HFFc6 (cell line): ENCODE results near the gene NRP1. TPM values are rescaled to one million over a fixed set of nuclear protein-coding genes. Genes with fewer than 3 reads are reported as not detected.

ENCODE experiments used
- DNase-seq: peaks from one replicate; pipeline ENCODE4 v3.0.0-alpha.2; 2018
- H3K27ac Mint-ChIP-seq: 2 replicates; pipeline ENCODE4 v1.8.0; 2020; ENCODE audit warnings: mild to moderate bottlenecking, mixed read lengths
- H3K27me3 Mint-ChIP-seq: 2 replicates; pipeline ENCODE4 v1.8.0; 2021; ENCODE audit warnings: mild to moderate bottlenecking, moderate library complexity, mixed read lengths; ENCODE audit not compliant: insufficient read depth
- H3K36me3 Mint-ChIP-seq: 2 replicates; pipeline ENCODE4 v1.8.0; 2021; ENCODE audit warnings: low read depth, mixed read lengths
- H3K4me1 Mint-ChIP-seq: 2 replicates; pipeline ENCODE4 v1.8.0; 2020; ENCODE audit warnings: low read depth, mixed read lengths
- H3K4me3 Mint-ChIP-seq: 2 replicates; pipeline ENCODE4 v1.8.0; 2020; ENCODE audit warnings: mild to moderate bottlenecking, moderate library complexity, mixed read lengths
- H3K9me3 Mint-ChIP-seq: 2 replicates; pipeline ENCODE4 v1.8.0; 2020; ENCODE audit warnings: mild to moderate bottlenecking, mixed read lengths
- total RNA-seq, 6 experiments: library from RNA; stranded (reverse); fragmentation: NEBNext Ultra II Directional; extraction: Animal tissue kit (Norgen Biotek cat#: 25700); gene quantifications; 2 replicates in 1 of 6; 3 replicates in 5 of 6; pipeline ENCODE4 v1.2.3, GENCODE V29; 2021
- TF ChIP-seq, protein P1 (sequence below): fragments of 200-600 bp; sonication (generic); IDR thresholded peaks from 2 replicates; pipeline ENCODE4 v1.5.0; 2021; ENCODE audit warnings: antibody characterized with exemption, mild to moderate bottlenecking

NRP1 gene
- total RNA-seq, 6 experiments from 2014 or later: 136 to 164 (median 147) TPM

DNA sequence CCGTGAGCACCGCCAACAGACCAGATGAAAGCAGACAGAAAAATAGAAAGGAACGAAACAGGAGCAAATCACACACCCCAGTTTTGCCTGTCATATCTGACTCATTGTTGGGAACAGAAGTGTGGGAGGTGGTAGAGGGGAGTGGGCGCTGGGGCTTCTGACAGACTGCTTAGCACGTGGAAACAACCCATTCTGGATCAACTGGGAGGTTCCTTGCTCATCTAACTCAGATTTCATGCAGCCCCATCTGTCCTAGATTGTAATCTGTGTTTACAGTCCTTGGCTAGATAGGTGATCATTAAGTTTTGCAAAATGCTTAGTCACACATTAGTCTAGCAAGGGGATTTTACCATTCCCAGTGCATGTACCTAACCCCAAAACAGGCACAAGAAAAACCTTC is 154.1 kb downstream of the NRP1 start:
- H3K36me3 Mint-ChIP-seq: peaks cover 72% of the 10 kb centered on the region
- TF ChIP-seq, protein P1, sequence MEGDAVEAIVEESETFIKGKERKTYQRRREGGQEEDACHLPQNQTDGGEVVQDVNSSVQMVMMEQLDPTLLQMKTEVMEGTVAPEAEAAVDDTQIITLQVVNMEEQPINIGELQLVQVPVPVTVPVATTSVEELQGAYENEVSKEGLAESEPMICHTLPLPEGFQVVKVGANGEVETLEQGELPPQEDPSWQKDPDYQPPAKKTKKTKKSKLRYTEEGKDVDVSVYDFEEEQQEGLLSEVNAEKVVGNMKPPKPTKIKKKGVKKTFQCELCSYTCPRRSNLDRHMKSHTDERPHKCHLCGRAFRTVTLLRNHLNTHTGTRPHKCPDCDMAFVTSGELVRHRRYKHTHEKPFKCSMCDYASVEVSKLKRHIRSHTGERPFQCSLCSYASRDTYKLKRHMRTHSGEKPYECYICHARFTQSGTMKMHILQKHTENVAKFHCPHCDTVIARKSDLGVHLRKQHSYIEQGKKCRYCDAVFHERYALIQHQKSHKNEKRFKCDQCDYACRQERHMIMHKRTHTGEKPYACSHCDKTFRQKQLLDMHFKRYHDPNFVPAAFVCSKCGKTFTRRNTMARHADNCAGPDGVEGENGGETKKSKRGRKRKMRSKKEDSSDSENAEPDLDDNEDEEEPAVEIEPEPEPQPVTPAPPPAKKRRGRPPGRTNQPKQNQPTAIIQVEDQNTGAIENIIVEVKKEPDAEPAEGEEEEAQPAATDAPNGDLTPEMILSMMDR: no peak
- H3K4me3 Mint-ChIP-seq: peak overlapping the region; percentile 22; the same call in 1 of the 2 replicates
- H3K9me3 Mint-ChIP-seq: no peaks in the 10 kb centered on the region
- peaks cover 8% of the 10 kb centered on the region for H3K27me3 Mint-ChIP-seq
- peak overlapping the region; percentile 64 for H3K27ac Mint-ChIP-seq
- peaks cover 59% of the 10 kb centered on the region for H3K4me1 Mint-ChIP-seq
- DNase-seq: peak; percentile 28

DNA sequence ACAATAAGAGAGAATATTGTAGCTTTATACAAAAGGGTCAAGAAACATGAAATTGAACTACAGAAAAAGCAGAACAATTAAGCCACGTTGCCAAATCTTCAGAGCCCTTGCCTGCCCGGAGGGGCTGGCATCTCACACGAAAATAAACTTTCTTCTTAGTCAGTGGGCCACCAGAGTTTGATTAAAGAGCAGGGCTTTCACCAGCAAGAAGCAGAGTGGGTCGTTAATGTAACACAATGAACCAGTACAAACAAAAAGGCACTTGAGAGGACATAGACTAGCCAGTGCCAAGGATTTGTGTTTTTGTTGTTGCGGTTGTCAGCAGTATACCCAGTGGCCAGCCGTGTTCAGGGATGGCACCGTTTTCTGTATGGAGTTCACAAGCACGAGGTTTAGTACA is 155.4 kb downstream of the NRP1 start:
- peaks cover 4% of the 10 kb centered on the region for H3K27me3 Mint-ChIP-seq
- peak overlapping the region; percentile 64 for H3K27ac Mint-ChIP-seq
- H3K9me3 Mint-ChIP-seq: no peaks in the 10 kb centered on the region
- peaks cover 62% of the 10 kb centered on the region for H3K4me1 Mint-ChIP-seq
- peak overlapping the region; percentile 55 for H3K4me3 Mint-ChIP-seq
- DNase-seq: peak; percentile 23
- peaks cover 66% of the 10 kb centered on the region for H3K36me3 Mint-ChIP-seq
- TF ChIP-seq, protein P1: no peak

DNA sequence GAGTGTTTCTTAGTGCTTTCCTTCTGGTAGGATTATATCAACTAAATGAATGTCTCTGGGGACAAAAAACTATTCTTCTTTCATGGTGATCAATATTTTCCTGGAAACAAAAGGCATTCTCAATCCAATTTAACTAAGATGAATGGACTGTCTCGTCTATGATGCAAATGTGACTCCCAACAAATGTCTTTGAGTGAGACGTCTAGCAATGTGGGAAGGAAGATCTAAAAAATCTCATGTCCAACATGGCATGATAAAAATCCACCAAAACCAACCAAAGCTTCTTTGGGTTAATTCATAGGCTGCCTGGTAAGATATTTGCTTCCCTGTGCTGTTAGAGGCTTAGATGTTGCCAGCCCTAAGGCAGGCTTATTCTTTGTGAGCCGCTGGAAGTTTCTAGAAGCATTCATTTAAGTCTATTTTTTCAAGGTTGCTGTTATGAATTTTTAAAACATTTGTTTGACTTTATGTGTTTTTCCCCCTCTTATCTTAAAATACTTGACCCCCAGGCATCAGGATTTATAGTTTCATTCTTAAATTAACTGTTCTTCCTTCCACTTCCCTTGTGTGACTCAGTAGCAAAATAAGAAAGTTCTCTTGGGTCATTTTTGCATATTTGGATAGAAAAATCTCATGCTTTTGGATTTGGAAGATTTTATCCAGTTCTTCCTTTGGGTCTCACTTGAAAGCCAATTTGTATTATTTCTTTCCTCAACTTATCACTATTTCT is 156.3 kb downstream of the NRP1 start:
- Mint-ChIP-seq H3K9me3 (no peaks in the 10 kb centered on the region), H3K27ac (peak overlapping the region; percentile 64), H3K36me3 (peaks cover 57% of the 10 kb centered on the region), H3K4me1 (peaks cover 54% of the 10 kb centered on the region), H3K27me3 (peaks cover 2% of the 10 kb centered on the region; the same call in 1 of the 2 replicates), H3K4me3 (peak overlapping the region; percentile 40)
- DNase-seq: no peak
- TF ChIP-seq, protein P1: no peak

DNA sequence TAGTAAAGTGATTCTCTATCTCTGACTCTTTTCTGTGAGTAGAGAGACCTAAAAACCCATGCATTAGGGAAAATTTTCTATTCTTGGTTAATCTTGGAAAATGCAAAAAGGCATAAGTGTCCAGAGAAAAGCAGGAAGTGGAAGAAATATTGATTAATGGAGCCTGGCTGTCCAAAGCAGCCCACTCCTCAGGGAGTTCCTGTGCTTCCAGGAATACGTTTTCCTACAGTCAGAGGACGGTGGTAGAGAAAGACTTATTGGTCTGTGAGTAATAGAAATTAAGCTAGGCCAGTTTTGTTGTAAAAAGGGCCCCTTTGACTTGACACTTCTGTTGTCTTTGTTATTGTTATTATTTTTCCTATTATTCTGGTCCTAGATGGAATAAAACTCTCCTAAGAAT is 157.8 kb downstream of the NRP1 start:
- H3K36me3 Mint-ChIP-seq: peaks cover 42% of the 10 kb centered on the region
- peaks cover 54% of the 10 kb centered on the region for H3K4me1 Mint-ChIP-seq
- no peak overlapping the region for H3K4me3 Mint-ChIP-seq
- H3K27ac Mint-ChIP-seq: no peak overlapping the region
- peaks cover 2% of the 10 kb centered on the region; the same call in 1 of the 2 replicates for H3K27me3 Mint-ChIP-seq
- DNase-seq: no peak
- TF ChIP-seq, protein P1: no peak
- H3K9me3 Mint-ChIP-seq: no peaks in the 10 kb centered on the region

DNA sequence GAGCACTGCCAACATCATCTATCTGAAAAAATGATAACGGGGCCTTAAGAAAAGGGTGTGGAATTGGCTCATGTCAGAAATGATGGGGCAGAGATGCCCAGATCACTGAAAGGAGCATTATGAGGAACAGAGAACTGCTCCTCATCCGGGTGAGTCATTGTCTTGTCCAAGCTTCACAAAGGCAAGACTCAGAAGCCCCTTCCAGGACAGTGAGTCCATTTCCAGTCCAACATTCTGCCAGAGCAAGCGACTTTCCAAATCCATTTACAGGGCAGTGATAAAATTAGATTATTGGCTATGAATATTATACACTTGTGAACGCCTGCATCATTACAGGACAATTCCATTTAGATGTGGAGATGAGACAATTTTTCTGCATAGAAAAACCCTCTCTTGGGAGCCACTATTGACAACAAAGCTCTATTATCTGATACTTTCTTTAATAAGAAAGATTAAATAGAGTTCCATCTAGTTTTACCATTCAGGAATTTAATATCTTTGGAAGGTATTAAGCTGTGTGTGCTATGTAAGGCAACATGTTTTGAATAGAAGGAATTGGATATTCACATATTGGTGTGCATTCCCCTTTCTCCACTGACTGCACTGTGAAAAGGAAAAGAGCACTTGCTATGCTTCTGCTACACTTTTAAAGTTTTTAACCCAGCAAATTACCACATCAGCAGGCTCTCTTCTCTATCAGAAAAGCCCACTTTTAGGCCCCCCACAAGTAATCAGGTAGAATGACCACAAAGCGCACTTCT is 159.6 kb downstream of the NRP1 start:
- no peaks in the 10 kb centered on the region for H3K9me3 Mint-ChIP-seq
- H3K4me1 Mint-ChIP-seq: peaks cover 36% of the 10 kb centered on the region
- no peak overlapping the region for H3K27ac Mint-ChIP-seq
- DNase-seq: no peak
- H3K36me3 Mint-ChIP-seq: peaks cover 30% of the 10 kb centered on the region
- H3K4me3 Mint-ChIP-seq: no peak overlapping the region
- H3K27me3 Mint-ChIP-seq: no peaks in the 10 kb centered on the region; the same call in 1 of the 2 replicates
- TF ChIP-seq, protein P1: no peak
